Activated B cell treated with CpG ODN at 0.5 μM for 24 hours (primary cell): Measurements from ENCODE around the gene GPHN. TPM values are rescaled to one million over a fixed set of nuclear protein-coding genes. Genes with fewer than 3 reads are reported as not detected.

Source experiments
- ATAC-seq: fragments of 200-7000 bp; cut with Tn5 transposase; one replicate; pipeline ENCODE4 v1.10.0; 2021; ENCODE audit warnings: low read depth, mild to moderate bottlenecking, moderate library complexity
- CTCF ChIA-PET: fragments of 350-600 bp; sonication (Branson Sonifier 250); formaldehyde crosslinking; loops from one replicate; lab custom pipeline; 2021; ENCODE audit warnings: antibody characterized with exemption; lab: Charles Lee
- POLR2A ChIA-PET: fragments of 350-600 bp; sonication (Branson Sonifier 250); formaldehyde crosslinking; loops from one replicate; lab custom pipeline; 2021; ENCODE audit warnings: antibody characterized with exemption; lab: Charles Lee
- DNase-seq: peaks from one replicate; pipeline ENCODE4 v3.0.0; 2022
- H3K27ac Mint-ChIP-seq: one replicate; pipeline ENCODE4 v1.8.0; 2020; ENCODE audit warnings: mixed read lengths
- H3K27me3 Mint-ChIP-seq: one replicate; pipeline ENCODE4 v1.8.0; 2021; ENCODE audit warnings: mixed read lengths
- H3K36me3 Mint-ChIP-seq: one replicate; pipeline ENCODE4 v1.8.0; 2021; ENCODE audit warnings: low read depth, mixed read lengths
- H3K4me1 Mint-ChIP-seq: one replicate; pipeline ENCODE4 v1.8.0; 2021; ENCODE audit warnings: mixed read lengths
- H3K4me3 Mint-ChIP-seq: one replicate; pipeline ENCODE4 v1.8.0; 2020; ENCODE audit warnings: mild to moderate bottlenecking, mixed read lengths
- H3K9me3 Mint-ChIP-seq: one replicate; pipeline ENCODE4 v1.8.0; 2020; ENCODE audit warnings: mixed read lengths
- intact Hi-C: fragments of 100-400 bp; cut with micrococcal nuclease; formaldehyde crosslinking; loops from one replicate; pipeline ENCODE4 v1.15.1; 2024
- total RNA-seq: library from RNA; stranded (reverse); gene quantifications from 2 replicates; pipeline ENCODE4 v1.2.3, GENCODE V29; 2022
- TF ChIP-seq, protein P1 (sequence below): fragments of 200-600 bp; IDR thresholded peaks from one replicate; pipeline ENCODE4 v1.8.0; 2022; ENCODE audit warnings: antibody characterized with exemption, mild to moderate bottlenecking

The GPHN gene
- total RNA-seq, 1 donor from 2014 or later = 36.9 TPM

DNA sequence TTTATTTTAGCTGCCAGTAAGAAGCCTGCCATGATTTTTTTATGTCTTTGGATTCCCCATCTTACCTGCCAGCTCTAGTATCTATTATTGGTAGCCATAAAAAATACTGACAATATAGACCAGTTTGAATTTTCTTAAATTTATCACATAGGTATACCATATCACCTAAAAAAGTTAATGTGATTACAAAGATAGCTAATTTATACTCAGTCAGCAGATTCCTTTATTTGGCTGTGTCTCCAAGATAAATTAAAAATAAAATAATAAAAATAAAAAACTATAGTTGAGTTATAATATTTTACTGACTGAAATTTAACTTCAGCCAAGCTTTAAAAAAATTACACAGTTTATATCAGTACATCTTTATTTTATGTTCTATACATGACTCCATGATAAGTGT, 128.3 kb downstream of the GPHN start:
- Mint-ChIP-seq H3K27me3 (no peaks in the 10 kb centered on the region), H3K27ac (no peak overlapping the region), H3K9me3 (no peaks in the 10 kb centered on the region), H3K4me1 (no peaks in the 10 kb centered on the region), H3K4me3 (no peak overlapping the region), H3K36me3 (no peaks in the 10 kb centered on the region)
- CTCF ChIA-PET = interaction anchor here (1.1 kb wide), 1 partner anchor 12 kb away, joined by 5 read pairs; no protein-coding TSS in a partner anchor
- intact Hi-C loops = no loop called here
- TF ChIP-seq, protein P1, sequence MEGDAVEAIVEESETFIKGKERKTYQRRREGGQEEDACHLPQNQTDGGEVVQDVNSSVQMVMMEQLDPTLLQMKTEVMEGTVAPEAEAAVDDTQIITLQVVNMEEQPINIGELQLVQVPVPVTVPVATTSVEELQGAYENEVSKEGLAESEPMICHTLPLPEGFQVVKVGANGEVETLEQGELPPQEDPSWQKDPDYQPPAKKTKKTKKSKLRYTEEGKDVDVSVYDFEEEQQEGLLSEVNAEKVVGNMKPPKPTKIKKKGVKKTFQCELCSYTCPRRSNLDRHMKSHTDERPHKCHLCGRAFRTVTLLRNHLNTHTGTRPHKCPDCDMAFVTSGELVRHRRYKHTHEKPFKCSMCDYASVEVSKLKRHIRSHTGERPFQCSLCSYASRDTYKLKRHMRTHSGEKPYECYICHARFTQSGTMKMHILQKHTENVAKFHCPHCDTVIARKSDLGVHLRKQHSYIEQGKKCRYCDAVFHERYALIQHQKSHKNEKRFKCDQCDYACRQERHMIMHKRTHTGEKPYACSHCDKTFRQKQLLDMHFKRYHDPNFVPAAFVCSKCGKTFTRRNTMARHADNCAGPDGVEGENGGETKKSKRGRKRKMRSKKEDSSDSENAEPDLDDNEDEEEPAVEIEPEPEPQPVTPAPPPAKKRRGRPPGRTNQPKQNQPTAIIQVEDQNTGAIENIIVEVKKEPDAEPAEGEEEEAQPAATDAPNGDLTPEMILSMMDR = no peak
- no peak for DNase-seq
- ATAC-seq = no peak
- POLR2A ChIA-PET = no interaction called here

DNA sequence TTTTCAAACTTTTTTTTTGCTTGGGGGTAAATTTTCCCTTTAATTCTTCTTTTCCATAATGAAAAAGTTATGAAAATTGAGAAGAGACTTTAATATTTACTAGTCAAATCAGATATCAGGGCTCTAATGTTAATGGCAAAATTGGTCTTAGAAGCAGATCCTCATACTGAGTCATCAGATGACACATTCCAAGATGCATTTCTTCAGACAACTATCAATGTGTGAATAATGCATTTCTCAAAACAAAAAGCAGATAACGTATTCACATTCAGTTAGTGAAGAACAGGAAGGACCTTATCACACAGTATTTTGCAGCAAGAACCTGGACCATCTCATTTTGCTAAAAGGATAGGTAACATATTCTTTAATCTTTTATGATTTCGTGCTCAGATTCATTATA, 130.7 kb downstream of the GPHN start:
- DNase-seq (no peak), ATAC-seq (no peak)
- TF ChIP-seq, protein P1 = no peak
- ChIA-PET CTCF (no interaction called here), POLR2A (no interaction called here)
- Mint-ChIP-seq H3K27me3 (no peaks in the 10 kb centered on the region), H3K27ac (no peak overlapping the region), H3K4me3 (no peak overlapping the region), H3K4me1 (no peaks in the 10 kb centered on the region), H3K9me3 (no peaks in the 10 kb centered on the region), H3K36me3 (no peaks in the 10 kb centered on the region)
- intact Hi-C loops = no loop called here

DNA sequence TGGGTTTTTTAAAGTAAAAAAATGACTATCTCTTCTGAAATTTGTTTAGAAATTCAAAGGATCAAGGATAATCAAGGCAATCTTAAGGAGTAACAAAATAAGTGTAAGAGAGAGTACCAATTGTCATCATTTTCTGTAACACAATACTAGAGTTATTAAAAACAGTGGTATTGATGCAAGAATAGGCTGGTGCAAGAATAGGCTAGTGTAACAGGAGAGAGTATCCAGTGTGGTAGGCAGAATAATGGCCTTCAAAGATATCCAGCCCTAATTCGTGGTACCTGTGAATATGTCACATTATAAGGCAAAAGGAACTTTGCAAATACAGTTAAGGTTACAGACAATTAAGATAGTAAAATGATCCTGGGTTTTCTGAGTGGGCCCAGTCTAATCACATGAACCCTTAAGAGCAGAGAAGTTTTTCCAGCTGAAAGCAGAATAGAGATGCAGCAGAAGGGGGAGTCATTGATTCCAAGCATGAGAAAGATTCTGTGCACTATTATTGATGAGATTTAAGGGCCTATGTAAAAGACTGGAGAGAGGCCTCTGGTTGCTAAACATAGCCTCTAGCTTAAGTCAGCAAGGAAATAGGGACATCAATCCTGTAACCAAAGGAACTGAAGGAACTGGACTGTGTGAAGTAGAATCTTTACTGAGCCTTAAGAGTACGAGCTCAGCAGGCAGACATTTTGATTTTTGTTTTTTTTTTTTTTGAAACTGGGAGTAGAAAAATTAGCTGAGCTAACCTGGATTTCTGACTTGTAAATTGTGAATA, 134.1 kb downstream of the GPHN start:
- Mint-ChIP-seq H3K9me3 (no peaks in the 10 kb centered on the region), H3K27me3 (no peaks in the 10 kb centered on the region), H3K4me3 (no peak overlapping the region), H3K36me3 (no peaks in the 10 kb centered on the region), H3K4me1 (peaks cover 5% of the 10 kb centered on the region), H3K27ac (no peak overlapping the region)
- ChIA-PET CTCF (no interaction called here), POLR2A (no interaction called here)
- DNase-seq (no peak), ATAC-seq (no peak)
- TF ChIP-seq, protein P1 = no peak
- intact Hi-C loops = no loop called here

DNA sequence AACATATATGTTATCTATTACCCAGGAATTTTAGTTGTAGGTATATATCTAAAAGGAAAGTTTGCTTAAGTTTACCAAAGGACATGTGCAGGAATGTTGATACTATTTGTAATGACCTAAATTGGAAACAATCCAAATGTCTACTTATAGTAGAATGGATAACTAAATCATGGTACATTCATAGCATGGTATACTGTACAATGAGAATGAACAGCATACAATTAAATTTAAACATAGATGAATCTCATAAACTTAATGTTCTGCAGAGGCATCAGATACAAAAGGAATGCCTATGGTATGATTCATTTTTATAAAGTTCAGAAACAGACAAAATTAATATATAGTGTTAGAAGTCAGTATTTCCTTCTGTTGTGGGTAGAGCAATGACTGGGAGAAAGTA, 135.4 kb downstream of the GPHN start:
- ChIA-PET POLR2A (no interaction called here), CTCF (no interaction called here)
- ATAC-seq (no peak), DNase-seq (no peak)
- Mint-ChIP-seq H3K27me3 (no peaks in the 10 kb centered on the region), H3K36me3 (no peaks in the 10 kb centered on the region), H3K4me1 (peaks cover 5% of the 10 kb centered on the region), H3K27ac (no peak overlapping the region), H3K9me3 (no peaks in the 10 kb centered on the region), H3K4me3 (no peak overlapping the region)
- TF ChIP-seq, protein P1 = no peak
- intact Hi-C loops = no loop called here

DNA sequence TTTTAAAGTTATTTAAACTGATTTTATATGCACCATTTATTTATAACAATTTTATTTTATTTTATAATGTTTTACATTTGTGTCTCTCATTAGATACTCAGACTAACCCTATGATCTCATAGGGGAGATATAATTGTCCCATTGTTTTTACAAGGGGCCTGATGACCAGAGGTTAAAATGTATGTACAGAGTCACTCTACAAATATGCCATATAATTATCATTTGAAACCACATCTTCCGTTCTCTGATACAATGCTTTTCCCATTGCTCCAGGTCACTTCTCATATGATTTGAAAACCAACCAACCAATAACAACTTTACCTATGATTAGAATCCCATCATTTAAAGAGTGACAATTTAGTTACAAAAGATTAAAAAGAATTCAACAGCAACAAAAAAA, 137.8 kb downstream of the GPHN start:
- CTCF ChIA-PET = no interaction called here
- DNase-seq (no peak), ATAC-seq (no peak)
- H3K27me3 Mint-ChIP-seq = no peaks in the 10 kb centered on the region
- peaks cover 7% of the 10 kb centered on the region for H3K4me1 Mint-ChIP-seq
- TF ChIP-seq, protein P1 = no peak
- H3K4me3 Mint-ChIP-seq = no peak overlapping the region
- POLR2A ChIA-PET = no interaction called here
- no peaks in the 10 kb centered on the region for H3K9me3 Mint-ChIP-seq
- no peak overlapping the region for H3K27ac Mint-ChIP-seq
- intact Hi-C loops = loop anchor here (2.0 kb wide), 1 partner anchor 19 kb away; no protein-coding TSS in a partner anchor
- no peaks in the 10 kb centered on the region for H3K36me3 Mint-ChIP-seq
